ENCODE data around the gene FRMD4B. TPM values are rescaled to one million over a fixed set of nuclear protein-coding genes. Genes with fewer than 3 reads are reported as not detected.

The FRMD4B gene
- total and polyA plus RNA-seq, 2 experiments from 2014 or later: 6.4 to 12.8 TPM

GRCh38 chr3:69392850-69393249 lies 7.0 kb upstream of the FRMD4B start (continued):
- TF ChIP-seq EZH2phosphoT487 (IDR thresholded peaks at IDR 0.05; ENCODE audit: unreplicated experiment) (no peak), ZNF331 (CRISPR knock-in tag; IDR thresholded peaks at IDR 0.05; ENCODE audit: low read depth) (no peak), CTCF (conservative IDR thresholded peaks at IDR 0.05; ENCODE audit: low read depth in 2 of 2) (no peak), NANOG (IDR thresholded peaks at IDR 0.05; ENCODE audit: borderline replicate concordance) (peak; percentile 72), CREB1 (CRISPR knock-in tag; IDR thresholded peaks at IDR 0.05; ENCODE audit: low read depth) (no peak), STAT1 (IDR thresholded peaks at IDR 0.05; ENCODE audit: unreplicated experiment) (no peak), ZNF114 (CRISPR knock-in tag; IDR thresholded peaks at IDR 0.05) (no peak)

GRCh38 chr3:69392415-69392814 lies 6.5 kb upstream of the FRMD4B start:
- H3K27me3 Mint-ChIP-seq (ENCODE audit: insufficient read depth, low read depth, poor library complexity): peaks cover 5% of the 10 kb centered on the region
- Histone ChIP-seq H3K27ac (ENCODE audit: low read depth) (peak overlapping the region; percentile 32; the same call in 1 of the 2 replicates), H3K4me2 (peak overlapping the region; percentile 2), H3K36me3 (ENCODE audit: insufficient read depth) (no peaks in the 10 kb centered on the region), H3K9me2 (ENCODE audit: insufficient read depth) (no peaks in the 10 kb centered on the region), H3K79me2 (replicated peaks; ENCODE audit: insufficient read depth) (no peaks in the 10 kb centered on the region), H3K27me3 (ENCODE audit: insufficient read depth) (peaks cover under 1% of the 10 kb centered on the region; the same call in 1 of the 2 replicates), H3F3A (replicated peaks; ENCODE audit: low read depth) (no peaks in the 10 kb centered on the region), H4K20me1 (replicated peaks; ENCODE audit: insufficient read depth) (no peaks in the 10 kb centered on the region), H2AFZ (no peak overlapping the region), H3K4me1 (ENCODE audit: insufficient read depth) (peaks cover 27% of the 10 kb centered on the region), H3K4me3 (no peak overlapping the region)
- H3K27ac Mint-ChIP-seq: peak overlapping the region; percentile 31
- H3K9me3 Mint-ChIP-seq: peaks cover 13% of the 10 kb centered on the region; the same call in 2 of the 3 replicates
- ATAC-seq: peak; percentile 57
- no peak for DNase-seq (ENCODE audit: low spot score)
- H3K36me3 Mint-ChIP-seq (ENCODE audit: low read depth): peaks cover 10% of the 10 kb centered on the region; the same call in 2 of the 3 replicates
- no peak overlapping the region for H3K4me3 Mint-ChIP-seq
- TF ChIP-seq CTCF (conservative IDR thresholded peaks at IDR 0.05; ENCODE audit: low read depth in 2 of 2) (no peak), REST (IDR thresholded peaks at IDR 0.05; ENCODE audit: unreplicated experiment) (no peak), EZH2 (IDR thresholded peaks at IDR 0.05; ENCODE audit: low read depth, unreplicated experiment) (no peak), EZH2phosphoT487 (IDR thresholded peaks at IDR 0.05; ENCODE audit: unreplicated experiment) (no peak)
- peaks cover 25% of the 10 kb centered on the region for H3K4me1 Mint-ChIP-seq
